Loucy (cell line): ENCODE measurements around the gene EML5.

Source experiments
- EZH2phosphoT487 ChIP-seq: fragments of 200-600 bp; IDR thresholded peaks from 2 replicates; pipeline ENCODE4 v1.6.1; 2018; ENCODE audit warnings: antibody characterized with exemption, mild to moderate bottlenecking, moderate library complexity, borderline replicate concordance
- TF ChIP-seq, protein P1 (sequence below): fragments of 200-600 bp; sonication (generic); conservative IDR thresholded peaks from 2 replicates; pipeline ENCODE4 v1.5.1; 2014; ENCODE audit warnings: mild to moderate bottlenecking, antibody characterized with exemption, low read length

- TF ChIP-seq, protein P1, sequence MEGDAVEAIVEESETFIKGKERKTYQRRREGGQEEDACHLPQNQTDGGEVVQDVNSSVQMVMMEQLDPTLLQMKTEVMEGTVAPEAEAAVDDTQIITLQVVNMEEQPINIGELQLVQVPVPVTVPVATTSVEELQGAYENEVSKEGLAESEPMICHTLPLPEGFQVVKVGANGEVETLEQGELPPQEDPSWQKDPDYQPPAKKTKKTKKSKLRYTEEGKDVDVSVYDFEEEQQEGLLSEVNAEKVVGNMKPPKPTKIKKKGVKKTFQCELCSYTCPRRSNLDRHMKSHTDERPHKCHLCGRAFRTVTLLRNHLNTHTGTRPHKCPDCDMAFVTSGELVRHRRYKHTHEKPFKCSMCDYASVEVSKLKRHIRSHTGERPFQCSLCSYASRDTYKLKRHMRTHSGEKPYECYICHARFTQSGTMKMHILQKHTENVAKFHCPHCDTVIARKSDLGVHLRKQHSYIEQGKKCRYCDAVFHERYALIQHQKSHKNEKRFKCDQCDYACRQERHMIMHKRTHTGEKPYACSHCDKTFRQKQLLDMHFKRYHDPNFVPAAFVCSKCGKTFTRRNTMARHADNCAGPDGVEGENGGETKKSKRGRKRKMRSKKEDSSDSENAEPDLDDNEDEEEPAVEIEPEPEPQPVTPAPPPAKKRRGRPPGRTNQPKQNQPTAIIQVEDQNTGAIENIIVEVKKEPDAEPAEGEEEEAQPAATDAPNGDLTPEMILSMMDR = no peak
- TF ChIP-seq EZH2phosphoT487 = no peak
These were observed 175.3 kb downstream of the EML5 start for GRCh38 chr14:88617479-88617878.
